PC-3 (cell line): ENCODE results near the gene PRXL2B.

ENCODE experiments used
- CTCF ChIP-seq: fragments of 300-600 bp; sonication (generic); conservative IDR thresholded peaks from 2 replicates; pipeline ENCODE4 v1.5.1; 2017; ENCODE audit warnings: antibody characterized with exemption, low read depth, mild to moderate bottlenecking, low read length
- EZH2 ChIP-seq: fragments of 300-600 bp; sonication (generic); IDR thresholded peaks from one replicate; pipeline ENCODE4 v1.6.1; 2017; ENCODE audit warnings: antibody characterized with exemption, mild to moderate bottlenecking, low read length; ENCODE audit not compliant: unreplicated experiment

- TF ChIP-seq CTCF (no peak), EZH2 (no peak)
Observed at GRCh38 chr1:2592672-2593071, 6.1 kb downstream of the PRXL2B start.
